HG03280 (cell line): ENCODE results near the gene PPID.
"Not testable (repeated sequence)": the region's sequence is repeated elsewhere in the genome, so short reads cannot be mapped to it uniquely, and the experiment has no call there.

Source experiments
- ATAC-seq: cut with Tn5 transposase; IDR thresholded peaks from one replicate; pipeline ENCODE4 v1.9.1; 2021; ENCODE audit warnings: mild to moderate bottlenecking, moderate library complexity; ENCODE audit not compliant: unreplicated experiment

The PPID gene

GRCh38 chr4:158722917-158723793 lies at the start of gene PPID:
Gene PPID (minus strand): TSS chr4:158723396. CDS start chr4:158723288, 108 bp downstream.
- peak; percentile 96 for ATAC-seq

- ATAC-seq = no peak
Measured at GRCh38 chr4:158771776-158772175, 48.6 kb upstream of the PPID start.

GRCh38 chr4:158770671-158771070 lies 47.5 kb upstream of the PPID start:
- no peak for ATAC-seq

- ATAC-seq = peak; percentile 40
Measured at GRCh38 chr4:158769175-158769921, 46.2 kb upstream of the PPID start.

DNA sequence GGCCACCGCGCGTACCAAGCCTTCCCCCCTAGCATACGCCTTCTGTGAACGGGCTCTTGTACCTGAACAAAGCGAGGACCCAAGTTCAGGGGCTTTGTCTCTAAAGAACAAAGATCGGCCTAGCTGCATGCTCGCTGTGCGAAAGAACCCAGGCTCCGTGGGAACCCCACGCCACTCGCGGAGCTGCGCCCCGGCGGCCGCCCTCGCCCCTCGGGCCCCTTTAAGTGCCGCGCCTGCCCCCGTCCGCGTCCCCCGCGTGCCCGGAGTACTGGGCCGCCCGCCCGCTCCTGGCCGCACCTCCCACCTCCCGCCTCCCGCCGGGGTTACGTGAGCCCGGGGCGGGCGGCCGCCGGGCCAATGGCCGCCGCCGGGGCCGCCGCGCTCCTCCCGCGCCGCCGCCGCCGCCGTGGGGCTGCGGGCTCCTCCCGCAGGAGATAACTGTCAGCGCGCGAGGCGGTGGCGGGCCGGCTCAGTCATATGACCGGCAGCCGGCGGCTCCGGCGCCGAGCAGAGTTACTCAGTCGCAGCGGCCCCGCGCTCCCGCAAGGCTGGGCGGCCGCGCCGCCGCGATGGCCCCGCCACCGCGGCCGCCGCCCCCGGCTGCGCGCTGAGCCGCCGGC lies 45.5 kb upstream of the PPID start, which contains the start of gene FNIP2:
Gene FNIP2 (plus strand): TSS at position 472 of the 620 bp plus-strand sequence. CDS start 187 bp downstream, outside the sequence.
- ATAC-seq = peak; percentile 83

- ATAC-seq = no peak
Measured at GRCh38 chr4:158767451-158767850, 44.3 kb upstream of the PPID start.

DNA sequence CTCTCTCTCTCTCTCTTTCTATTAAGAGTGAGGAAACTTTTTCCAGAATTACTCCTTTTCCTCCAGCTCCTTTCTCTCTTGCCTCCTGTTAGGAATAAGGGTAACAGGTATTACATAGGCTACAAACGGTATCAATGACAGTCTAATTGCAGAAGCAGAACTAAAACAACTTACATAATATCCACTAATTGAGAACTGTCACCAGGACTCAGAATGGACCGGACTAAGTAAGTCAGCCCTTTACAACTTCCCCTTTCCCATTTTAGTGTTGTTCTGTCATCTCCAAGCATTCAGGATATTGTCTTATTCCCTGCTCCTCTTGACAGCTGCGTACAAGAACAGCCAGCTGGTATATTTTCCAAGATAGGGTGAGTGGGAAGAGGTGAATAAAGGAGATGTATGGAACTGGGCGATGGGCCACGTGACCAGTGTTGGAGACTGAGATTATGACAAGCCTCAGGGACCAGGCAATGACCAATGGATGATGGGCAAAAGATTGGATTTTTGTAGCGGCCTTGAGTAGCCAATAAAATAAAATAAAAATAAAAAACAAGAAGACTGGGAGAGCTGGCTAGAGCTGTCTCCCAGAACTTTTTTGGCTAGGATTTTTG lies 43.3 kb upstream of the PPID start:
- no peak for ATAC-seq

DNA sequence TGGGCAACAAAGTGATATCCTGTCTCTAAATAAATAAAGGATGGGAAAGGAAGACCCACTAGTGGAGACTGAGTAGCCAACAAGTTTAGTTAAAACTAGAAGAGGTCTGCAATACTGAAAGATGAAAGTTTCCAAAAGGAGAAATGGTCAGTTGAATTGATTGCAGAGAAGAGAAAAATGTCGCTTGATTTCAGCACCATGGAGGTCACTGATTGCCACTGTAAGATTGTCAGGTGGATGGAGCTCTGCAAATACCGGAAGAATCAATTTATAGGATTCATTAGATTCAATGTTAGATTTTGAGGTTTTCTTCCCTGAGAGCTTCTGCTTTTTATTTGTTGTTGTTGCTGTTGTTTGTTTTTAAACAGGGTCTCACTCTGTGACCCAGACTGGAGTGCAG lies 40.3 kb upstream of the PPID start:
- no peak for ATAC-seq

GRCh38 chr4:158762553-158762952 lies 39.4 kb upstream of the PPID start:
- ATAC-seq = no peak

DNA sequence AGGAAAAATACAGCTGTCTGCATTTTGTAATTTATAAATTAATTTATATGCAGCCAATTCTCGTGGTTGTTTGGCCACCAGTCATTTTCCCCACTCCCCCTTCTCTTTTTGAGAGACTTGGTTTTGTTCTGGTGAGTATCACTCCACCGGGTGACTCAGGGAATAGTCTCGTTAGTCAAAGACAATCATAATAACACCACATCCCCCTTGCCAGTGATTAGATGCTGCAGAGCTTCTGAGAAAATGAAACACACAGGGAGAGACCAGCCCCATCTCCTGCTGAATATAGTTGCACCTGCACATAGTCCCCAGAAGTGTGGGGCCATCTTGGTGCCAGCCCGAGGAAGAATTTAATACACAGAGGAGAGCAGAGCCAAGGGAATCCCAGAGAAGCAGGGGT lies 37.7 kb upstream of the PPID start:
- no peak for ATAC-seq

DNA sequence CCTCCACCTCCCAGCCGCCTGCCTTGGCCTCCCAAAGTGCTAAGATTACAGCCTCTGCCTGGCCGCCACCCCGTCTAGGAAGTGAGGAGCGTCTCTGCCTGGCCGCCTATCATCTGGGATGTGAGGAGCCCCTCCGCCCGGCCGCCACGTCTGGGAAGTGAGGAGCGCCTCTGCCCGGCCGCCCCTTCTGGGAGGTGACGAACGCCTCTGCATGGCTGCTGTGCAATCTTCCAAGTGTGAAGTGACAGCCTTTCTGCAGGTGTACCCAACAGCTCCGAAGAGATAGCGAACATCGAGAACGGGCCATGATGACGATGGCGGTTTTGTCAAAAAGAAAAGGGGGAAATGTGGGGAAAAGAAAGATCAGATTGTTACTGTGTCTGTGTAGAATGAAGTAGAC lies 36.3 kb upstream of the PPID start:
- not testable (repeated sequence) for ATAC-seq

DNA sequence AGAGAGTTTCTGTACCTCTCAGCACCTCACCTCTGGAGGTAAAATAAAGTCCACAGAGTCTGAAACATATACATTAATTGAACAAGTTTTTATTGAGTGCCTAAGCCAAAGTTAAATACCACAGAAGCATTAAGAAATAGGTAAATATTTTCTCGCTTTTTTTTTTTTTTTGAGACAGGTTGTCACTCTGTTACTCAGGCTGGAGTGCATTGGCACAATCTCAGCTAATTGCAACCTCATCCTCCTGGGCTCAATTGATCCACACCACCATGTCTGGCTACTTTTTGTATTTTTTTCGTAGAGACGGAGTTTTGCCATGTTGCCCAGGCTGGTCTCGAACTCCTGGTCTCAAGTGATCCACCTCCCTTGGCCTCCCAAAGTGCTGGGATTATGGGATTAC lies 35.5 kb upstream of the PPID start:
- ATAC-seq = no peak

DNA sequence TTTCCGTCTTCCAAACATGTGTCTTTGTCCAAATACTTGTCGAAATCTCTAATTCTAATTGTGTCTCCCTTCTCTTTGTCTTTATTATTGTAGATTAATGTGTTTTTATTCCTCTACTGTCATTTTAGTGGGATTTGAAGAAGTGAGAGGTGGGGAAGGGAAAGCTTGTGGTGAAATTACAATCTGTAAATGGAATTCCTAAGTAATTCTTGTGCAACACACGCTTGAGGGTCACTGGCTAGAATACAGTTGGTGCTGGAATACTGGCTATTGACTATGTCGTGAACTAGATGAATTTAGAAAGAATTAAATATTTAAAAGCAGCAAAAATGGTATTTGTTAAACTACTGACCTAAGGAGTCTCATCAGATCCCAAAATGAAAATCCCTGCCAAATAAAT lies 34.9 kb upstream of the PPID start:
- ATAC-seq = no peak

GRCh38 chr4:158756588-158756987 lies 33.4 kb upstream of the PPID start:
- no peak for ATAC-seq

DNA sequence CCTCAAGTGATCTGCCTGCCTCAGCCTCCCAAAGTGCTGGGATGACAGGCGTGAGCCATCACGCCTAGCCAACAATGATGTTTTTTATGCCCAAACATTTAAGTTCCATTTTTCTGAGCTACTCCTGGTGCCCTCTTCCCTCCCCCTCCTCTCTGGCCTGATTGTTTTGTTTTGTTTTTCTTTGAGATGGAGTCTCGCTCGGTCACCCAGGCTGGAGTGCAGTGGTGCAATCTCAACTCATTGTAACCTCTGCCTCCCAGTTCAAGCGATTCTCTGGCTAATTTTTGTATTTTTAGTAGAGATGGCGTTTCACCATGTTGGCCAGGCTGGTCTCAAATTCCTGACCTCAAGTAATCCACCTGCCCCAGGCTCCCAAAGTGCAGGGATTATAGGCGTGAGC lies 32.6 kb upstream of the PPID start:
- not testable (repeated sequence) for ATAC-seq

DNA sequence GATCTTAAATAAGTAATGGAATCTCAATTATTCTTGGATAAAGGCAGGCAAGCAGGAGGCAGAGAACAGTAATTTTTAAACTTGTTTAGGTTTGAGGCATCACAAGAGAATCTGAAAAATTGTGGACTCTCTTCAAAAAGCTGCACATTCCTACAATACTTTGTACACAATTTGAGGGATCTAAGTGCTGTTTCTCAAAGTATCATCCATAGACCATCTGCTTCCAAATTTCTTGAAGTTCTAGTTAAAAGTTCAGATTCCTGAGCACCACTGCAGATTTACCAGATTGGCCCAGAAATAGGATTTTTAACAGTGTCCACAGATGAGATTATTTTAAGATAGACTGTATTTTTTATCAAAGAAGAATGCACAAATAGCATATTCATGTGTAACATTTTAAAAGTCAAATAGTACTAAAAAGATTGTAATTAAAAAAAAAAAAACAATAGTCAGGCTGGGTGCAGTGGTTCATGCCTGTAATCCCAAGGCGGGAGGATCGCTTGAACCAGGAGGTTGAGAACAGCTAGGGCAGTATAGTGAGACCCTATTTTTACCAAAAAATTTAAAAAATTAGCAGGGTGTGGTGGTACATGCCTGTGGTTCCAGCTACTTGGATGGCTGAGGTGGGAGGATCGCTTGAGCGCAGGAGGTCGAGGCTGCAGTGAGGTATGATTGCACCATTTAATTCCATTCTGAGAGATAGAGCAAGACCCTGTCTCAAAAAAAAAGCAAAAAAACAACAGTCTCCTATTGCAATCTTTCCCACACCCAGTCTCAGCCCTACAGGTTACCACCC lies 31.4 kb upstream of the PPID start:
- ATAC-seq = no peak

- ATAC-seq = no peak
Measured at GRCh38 chr4:158750379-158750778, 27.2 kb upstream of the PPID start.

GRCh38 chr4:158746537-158746936 lies 23.3 kb upstream of the PPID start:
- not testable (repeated sequence) for ATAC-seq

DNA sequence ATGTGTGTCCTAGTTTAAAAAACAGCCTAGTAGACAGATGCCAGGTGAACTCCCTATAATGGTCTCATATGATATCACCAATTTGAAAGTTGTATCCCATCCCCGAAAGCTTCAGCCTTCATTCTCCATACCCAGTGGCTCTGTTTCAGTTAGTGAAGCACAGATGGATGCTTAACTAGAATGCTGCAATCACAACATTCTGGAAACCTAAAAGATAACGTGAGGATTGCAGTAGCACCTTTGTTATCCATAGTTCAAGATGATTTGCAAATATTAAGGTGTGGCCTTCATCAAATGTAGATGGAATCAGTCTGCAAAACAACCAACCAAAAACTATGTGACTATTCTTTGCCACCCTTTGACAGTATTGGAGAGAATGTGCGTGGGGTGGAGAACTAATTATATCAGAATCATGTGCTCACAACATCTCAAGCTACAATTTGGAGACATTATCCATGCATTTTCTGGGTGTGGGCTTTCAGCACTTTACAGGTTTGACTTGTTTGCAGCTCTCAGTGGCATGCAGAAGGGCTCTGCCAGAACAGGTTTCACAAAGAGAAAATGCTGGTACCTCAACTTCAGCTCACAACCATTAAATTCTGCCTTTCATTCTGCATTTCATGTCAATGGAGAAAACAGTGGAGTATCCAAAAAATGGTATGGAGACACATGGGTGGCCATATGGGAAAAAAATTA lies 18.3 kb upstream of the PPID start:
- no peak for ATAC-seq

- ATAC-seq = no peak
Measured at GRCh38 chr4:158739600-158739999, 16.4 kb upstream of the PPID start.
